HFF-Myc (cell line): ENCODE data around the gene TMEM219.
"Not testable (repeated sequence)": the region's sequence is repeated elsewhere in the genome, so short reads cannot be mapped to it uniquely, and the experiment has no call there.

Experiments used
- DNase-seq: peaks from one replicate; pipeline ENCODE4 v3.0.0-alpha.2; 2011; ENCODE audit warnings: low read depth; ENCODE audit errors: extremely low read depth
- H3K4me3 ChIP-seq: replicated peaks from 2 replicates; pipeline ENCODE4 v1.5.1; 2011; ENCODE audit warnings: low read depth, mild to moderate bottlenecking, control low read depth, low read length
- CTCF ChIP-seq: IDR thresholded peaks from 2 replicates; pipeline ENCODE4 v1.5.1; 2012; ENCODE audit warnings: mild to moderate bottlenecking, low read depth, low read length, control low read depth; ENCODE audit errors: missing control alignments

Gene TMEM219

GRCh38 chr16:29927070-29927905, 34.6 kb upstream of the TMEM219 start:
- no peak for TF ChIP-seq CTCF
- no peak for DNase-seq
- peak overlapping the region; percentile 66 for H3K4me3 ChIP-seq

- not testable (repeated sequence) for H3K4me3 ChIP-seq, DNase-seq
These were observed 30.1 kb upstream of the TMEM219 start for GRCh38 chr16:29931750-29932149.

GRCh38 chr16:29940656-29941055, 21.2 kb upstream of the TMEM219 start:
- DNase-seq, result no peak
- no peak for TF ChIP-seq CTCF
- no peak overlapping the region for H3K4me3 ChIP-seq

- peak; percentile 28 for TF ChIP-seq CTCF
- peak; percentile 98 for DNase-seq
- 0 out of 2 replicates have a peak overlapping the region, but pooled peaks have one; percentile 6 for H3K4me3 ChIP-seq
These were observed 17.8 kb upstream of the TMEM219 start for GRCh38 chr16:29943846-29944799.

- DNase-seq, result no peak
- no peak for TF ChIP-seq CTCF
These were observed 14.0 kb upstream of the TMEM219 start for GRCh38 chr16:29947897-29948296.

GRCh38 chr16:29950806-29951461, 10.9 kb upstream of the TMEM219 start:
- no peak for TF ChIP-seq CTCF
- no peak for DNase-seq
- no peak overlapping the region for H3K4me3 ChIP-seq

More at GRCh38 chr16:29947897-29948296, 14.0 kb upstream of the TMEM219 start:
- H3K4me3 ChIP-seq, result no peak overlapping the region
